Breast epithelium (tissue), 3 donors: ENCODE data around the gene NTRK2.

ENCODE experiments used
- POLR2A ChIP-seq: fragments of 450-650 bp; IDR thresholded peaks from one replicate; pipeline ENCODE4 v1.6.1; 2016; ENCODE audit warnings: antibody characterized with exemption, mild to moderate bottlenecking, moderate library complexity
- TF ChIP-seq, protein P1 (sequence below), 3 donors: fragments of 450-650 bp; IDR thresholded peaks; one replicate each; pipeline ENCODE4 v1.5.1; 2016 to 2017; ENCODE audit warnings: antibody characterized with exemption in 3 of 3, mild to moderate bottlenecking in 3 of 3, moderate library complexity in 3 of 3

DNA sequence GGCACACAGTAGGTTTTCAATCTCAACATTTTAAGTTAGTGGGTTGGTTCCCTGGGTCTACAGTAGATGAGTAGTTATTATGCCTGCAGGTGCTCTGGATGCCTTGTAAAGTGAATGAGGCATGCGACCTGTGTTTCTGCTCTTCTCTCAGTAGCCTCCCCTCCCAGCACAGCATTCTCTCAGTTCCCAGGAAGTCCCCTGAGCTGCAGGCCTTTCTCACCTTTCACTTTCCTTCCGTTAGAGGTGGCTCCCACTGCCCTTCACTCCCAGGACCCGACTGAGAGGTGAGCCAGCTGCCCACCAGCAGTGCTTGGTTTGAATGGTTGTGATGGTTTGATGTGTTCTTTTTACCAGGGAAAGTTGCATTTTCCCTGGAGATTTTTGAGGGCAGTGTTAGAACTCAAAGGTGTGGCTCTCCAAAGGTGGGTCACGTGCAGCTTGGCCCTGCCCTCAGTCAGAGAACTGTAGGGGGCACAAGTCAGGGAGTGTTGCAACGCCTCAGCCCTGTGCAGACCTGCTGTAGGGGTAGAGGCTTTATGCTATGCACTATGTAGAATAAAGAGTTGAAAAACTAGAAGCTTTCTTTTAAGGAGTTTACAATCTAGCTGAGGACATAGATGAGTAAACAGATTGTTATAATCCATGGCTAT lies 173.8 kb downstream of the NTRK2 start:
- TF ChIP-seq, protein P1, sequence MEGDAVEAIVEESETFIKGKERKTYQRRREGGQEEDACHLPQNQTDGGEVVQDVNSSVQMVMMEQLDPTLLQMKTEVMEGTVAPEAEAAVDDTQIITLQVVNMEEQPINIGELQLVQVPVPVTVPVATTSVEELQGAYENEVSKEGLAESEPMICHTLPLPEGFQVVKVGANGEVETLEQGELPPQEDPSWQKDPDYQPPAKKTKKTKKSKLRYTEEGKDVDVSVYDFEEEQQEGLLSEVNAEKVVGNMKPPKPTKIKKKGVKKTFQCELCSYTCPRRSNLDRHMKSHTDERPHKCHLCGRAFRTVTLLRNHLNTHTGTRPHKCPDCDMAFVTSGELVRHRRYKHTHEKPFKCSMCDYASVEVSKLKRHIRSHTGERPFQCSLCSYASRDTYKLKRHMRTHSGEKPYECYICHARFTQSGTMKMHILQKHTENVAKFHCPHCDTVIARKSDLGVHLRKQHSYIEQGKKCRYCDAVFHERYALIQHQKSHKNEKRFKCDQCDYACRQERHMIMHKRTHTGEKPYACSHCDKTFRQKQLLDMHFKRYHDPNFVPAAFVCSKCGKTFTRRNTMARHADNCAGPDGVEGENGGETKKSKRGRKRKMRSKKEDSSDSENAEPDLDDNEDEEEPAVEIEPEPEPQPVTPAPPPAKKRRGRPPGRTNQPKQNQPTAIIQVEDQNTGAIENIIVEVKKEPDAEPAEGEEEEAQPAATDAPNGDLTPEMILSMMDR (IDR thresholded peaks at IDR 0.05) = no peak
- no peak for TF ChIP-seq POLR2A
